ENCODE measurements around the gene PLPP1.

Gene PLPP1

DNA sequence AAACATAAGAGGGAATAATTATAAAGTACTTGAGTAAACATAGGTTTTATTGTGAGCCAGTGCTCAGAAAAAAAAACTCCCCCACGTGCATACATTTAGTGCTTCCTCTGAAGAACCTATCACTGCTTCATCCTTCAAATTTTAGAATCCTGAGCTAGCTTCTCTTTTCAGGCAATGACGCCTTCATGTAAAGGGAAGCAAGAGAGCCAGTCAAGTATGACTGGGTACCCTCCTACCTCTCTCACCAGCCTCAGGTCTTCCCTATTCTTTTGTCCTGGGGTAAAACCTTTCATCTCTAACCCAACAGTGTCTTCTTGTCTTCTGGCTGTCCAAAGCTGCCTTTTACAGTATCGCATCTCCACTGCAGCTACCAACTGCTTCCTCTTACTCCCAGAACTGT is 32.0 kb downstream of the PLPP1 start:
- Histone ChIP-seq H3K4me1 (peaks cover 6% of the 10 kb centered on the region), H3K4me3 (ENCODE audit: low read depth, low read length) (no peak overlapping the region), H3K36me3 (ENCODE audit: control insufficient read depth, insufficient read depth, low read length) (no peaks in the 10 kb centered on the region), H3K9me3 (ENCODE audit: control insufficient read depth, low read length) (no peaks in the 10 kb centered on the region), H2AFZ (no peak overlapping the region), H3K79me2 (peaks cover 19% of the 10 kb centered on the region), H3K4me2 (ENCODE audit: low read length) (no peak overlapping the region), H3K9ac (no peak overlapping the region), H3K27me3 (ENCODE audit: control insufficient read depth, insufficient read depth, low read length) (no peaks in the 10 kb centered on the region), H3K27ac (no peak overlapping the region)
- TF ChIP-seq, protein P1, sequence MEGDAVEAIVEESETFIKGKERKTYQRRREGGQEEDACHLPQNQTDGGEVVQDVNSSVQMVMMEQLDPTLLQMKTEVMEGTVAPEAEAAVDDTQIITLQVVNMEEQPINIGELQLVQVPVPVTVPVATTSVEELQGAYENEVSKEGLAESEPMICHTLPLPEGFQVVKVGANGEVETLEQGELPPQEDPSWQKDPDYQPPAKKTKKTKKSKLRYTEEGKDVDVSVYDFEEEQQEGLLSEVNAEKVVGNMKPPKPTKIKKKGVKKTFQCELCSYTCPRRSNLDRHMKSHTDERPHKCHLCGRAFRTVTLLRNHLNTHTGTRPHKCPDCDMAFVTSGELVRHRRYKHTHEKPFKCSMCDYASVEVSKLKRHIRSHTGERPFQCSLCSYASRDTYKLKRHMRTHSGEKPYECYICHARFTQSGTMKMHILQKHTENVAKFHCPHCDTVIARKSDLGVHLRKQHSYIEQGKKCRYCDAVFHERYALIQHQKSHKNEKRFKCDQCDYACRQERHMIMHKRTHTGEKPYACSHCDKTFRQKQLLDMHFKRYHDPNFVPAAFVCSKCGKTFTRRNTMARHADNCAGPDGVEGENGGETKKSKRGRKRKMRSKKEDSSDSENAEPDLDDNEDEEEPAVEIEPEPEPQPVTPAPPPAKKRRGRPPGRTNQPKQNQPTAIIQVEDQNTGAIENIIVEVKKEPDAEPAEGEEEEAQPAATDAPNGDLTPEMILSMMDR (IDR thresholded peaks at IDR 0.05) = no peak

DNA sequence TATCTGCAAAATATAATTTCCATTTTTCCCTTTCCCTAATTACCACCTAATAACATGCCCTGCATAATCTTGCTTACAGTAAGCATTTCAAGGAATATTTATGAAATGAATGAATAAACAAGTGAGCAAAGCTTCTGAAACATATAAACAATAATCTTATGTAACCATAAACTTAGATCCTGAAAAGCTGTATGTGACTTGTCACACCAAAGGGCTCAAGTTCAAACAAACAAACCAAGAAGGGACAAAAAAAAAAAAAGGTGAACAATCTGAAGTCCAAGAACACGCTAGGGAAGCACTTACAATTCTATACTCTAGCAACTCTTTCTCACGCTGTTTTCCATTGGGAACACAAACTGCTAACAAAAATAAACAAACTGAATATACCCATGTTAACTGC is 36.3 kb downstream of the PLPP1 start:
- no peak overlapping the region for H3K27ac ChIP-seq

DNA sequence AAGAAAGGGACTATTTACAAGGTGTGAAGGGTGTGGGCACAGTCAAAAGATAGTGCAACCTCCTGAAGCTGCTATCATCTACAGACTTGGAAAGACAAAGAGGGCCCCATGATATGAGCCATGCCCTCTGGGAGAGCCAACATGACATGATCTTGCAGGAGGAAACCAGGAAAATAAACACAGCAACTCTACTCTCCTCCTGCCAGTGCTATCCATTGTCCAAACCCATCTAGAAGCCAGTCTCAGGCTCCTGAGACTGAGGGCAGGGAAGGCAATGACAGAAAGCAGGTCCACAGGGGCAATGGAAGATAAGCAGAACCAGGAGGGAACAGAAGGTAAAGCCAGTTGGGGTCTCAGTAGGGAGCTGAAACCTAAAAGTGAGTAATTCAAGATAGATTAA is 37.1 kb downstream of the PLPP1 start:
- Histone ChIP-seq H3K9me3 (ENCODE audit: control insufficient read depth, low read length) (no peaks in the 10 kb centered on the region), H3K27ac (no peak overlapping the region), H3K36me3 (ENCODE audit: control insufficient read depth, insufficient read depth, low read length) (no peaks in the 10 kb centered on the region), H3K4me3 (ENCODE audit: low read depth, low read length) (no peak overlapping the region), H3K27me3 (ENCODE audit: control insufficient read depth, insufficient read depth, low read length) (no peaks in the 10 kb centered on the region), H3K9ac (no peak overlapping the region), H3K4me1 (no peaks in the 10 kb centered on the region), H3K79me2 (peaks cover 19% of the 10 kb centered on the region), H3K4me2 (ENCODE audit: low read length) (no peak overlapping the region), H2AFZ (no peak overlapping the region)
- TF ChIP-seq, protein P1 (IDR thresholded peaks at IDR 0.05) = no peak

More for the DNA sequence above, 36.3 kb downstream of the PLPP1 start:
- Histone ChIP-seq H3K4me2 (ENCODE audit: low read length) (no peak overlapping the region), H3K9me3 (ENCODE audit: control insufficient read depth, low read length) (no peaks in the 10 kb centered on the region), H3K79me2 (peaks cover 19% of the 10 kb centered on the region), H3K9ac (no peak overlapping the region), H3K4me3 (ENCODE audit: low read depth, low read length) (no peak overlapping the region), H3K27me3 (ENCODE audit: control insufficient read depth, insufficient read depth, low read length) (no peaks in the 10 kb centered on the region), H2AFZ (no peak overlapping the region), H3K36me3 (ENCODE audit: control insufficient read depth, insufficient read depth, low read length) (no peaks in the 10 kb centered on the region), H3K4me1 (no peaks in the 10 kb centered on the region)
- TF ChIP-seq, protein P1 (IDR thresholded peaks at IDR 0.05) = no peak

DNA sequence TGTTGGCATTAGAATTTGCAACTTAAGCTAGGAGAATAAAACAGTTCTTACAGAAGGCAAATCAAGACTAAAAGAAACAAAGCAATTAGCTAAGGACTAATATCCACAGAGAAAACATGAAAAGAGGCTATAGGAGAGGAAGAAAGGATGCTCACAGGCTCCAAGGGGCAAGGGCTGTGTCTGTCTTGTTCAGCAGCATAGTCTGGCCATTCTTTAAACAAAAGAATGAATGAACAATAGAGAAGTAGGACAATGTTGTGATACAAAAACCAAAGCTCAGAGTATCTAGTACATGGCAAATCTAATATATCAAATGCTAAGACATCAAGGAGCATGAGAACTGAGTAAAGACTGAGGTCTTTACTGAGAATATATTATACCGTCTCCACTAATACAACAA is 39.5 kb downstream of the PLPP1 start:
- H2AFZ ChIP-seq = no peak overlapping the region
- H3K27me3 ChIP-seq (ENCODE audit: control insufficient read depth, insufficient read depth, low read length) = no peaks in the 10 kb centered on the region
- no peak overlapping the region for H3K9ac ChIP-seq
- no peaks in the 10 kb centered on the region for H3K36me3 ChIP-seq (ENCODE audit: control insufficient read depth, insufficient read depth, low read length)
- no peak overlapping the region for H3K4me2 ChIP-seq (ENCODE audit: low read length)
- TF ChIP-seq, protein P1 (IDR thresholded peaks at IDR 0.05) = no peak
- H3K27ac ChIP-seq = no peak overlapping the region
- no peaks in the 10 kb centered on the region for H3K9me3 ChIP-seq (ENCODE audit: control insufficient read depth, low read length)
- no peak overlapping the region for H3K4me3 ChIP-seq (ENCODE audit: low read depth, low read length)
- no peaks in the 10 kb centered on the region for H3K4me1 ChIP-seq
- peaks cover 10% of the 10 kb centered on the region for H3K79me2 ChIP-seq

DNA sequence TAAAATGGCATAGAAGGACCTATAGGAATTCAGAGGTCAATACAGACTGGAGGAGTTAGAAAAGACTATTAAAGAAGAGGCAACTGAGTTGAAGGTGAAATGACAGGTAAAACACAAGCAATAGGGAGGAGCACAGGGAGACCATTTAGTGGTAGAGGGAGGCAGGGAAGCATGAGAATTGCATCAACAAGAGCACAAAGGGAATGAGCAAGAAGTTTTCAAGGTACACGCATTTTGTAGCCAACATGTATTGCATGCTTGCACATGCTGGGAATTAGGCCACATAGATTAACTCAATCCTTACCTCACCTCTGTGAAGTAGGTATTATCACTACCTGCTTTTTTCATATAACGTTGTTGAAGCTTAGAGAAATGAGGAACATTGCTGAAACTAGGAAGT is 42.3 kb downstream of the PLPP1 start:
- Histone ChIP-seq H3K4me2 (ENCODE audit: low read length) (no peak overlapping the region), H3K4me1 (no peaks in the 10 kb centered on the region), H3K27ac (no peak overlapping the region), H3K27me3 (ENCODE audit: control insufficient read depth, insufficient read depth, low read length) (no peaks in the 10 kb centered on the region), H3K9me3 (ENCODE audit: control insufficient read depth, low read length) (no peaks in the 10 kb centered on the region), H3K79me2 (peaks cover under 1% of the 10 kb centered on the region), H3K36me3 (ENCODE audit: control insufficient read depth, insufficient read depth, low read length) (no peaks in the 10 kb centered on the region), H2AFZ (no peak overlapping the region), H3K9ac (no peak overlapping the region), H3K4me3 (ENCODE audit: low read depth, low read length) (no peak overlapping the region)
- TF ChIP-seq, protein P1 (IDR thresholded peaks at IDR 0.05) = no peak

All from parathyroid adenoma (tissue), 2 donors.